IMR-90 (cell line): ENCODE measurements around the gene APC. TPM values are rescaled to one million over a fixed set of nuclear protein-coding genes. Genes with fewer than 3 reads are reported as not detected.

Experiments used
- ATAC-seq: fragments of 200-7000 bp; cut with Tn5 transposase; 2 replicates; pipeline ENCODE4 v1.9.1; 2020; ENCODE audit warnings: low read depth, mild to moderate bottlenecking, moderate library complexity
- BruUV-seq: library from RNA; stranded (reverse); fragments of 400-500 nt; replicated peaks from 2 replicates; lab custom pipeline; 2021; lab: Mats Ljungman, UMichigan
- CTCF ChIA-PET: fragments of 300-600 bp; formaldehyde crosslinking; extraction: SDS; loops from one replicate; lab custom pipeline; 2021; ENCODE audit warnings: antibody characterized with exemption; lab: Yijun Ruan, JAX
- POLR2A ChIA-PET: fragments of 300-600 bp; sonication (Branson Sonifier 250); formaldehyde crosslinking; loops from one replicate; lab custom pipeline; 2022; ENCODE audit warnings: antibody characterized with exemption; ENCODE audit not compliant: unreplicated experiment; lab: Charles Lee
- DNase-seq: peaks from one replicate; pipeline ENCODE4 v3.0.0; 2013
- H2AFZ ChIP-seq: replicated peaks from 2 replicates; pipeline ENCODE3; 2013; ENCODE audit warnings: low read length, mild to moderate bottlenecking; ENCODE audit not compliant: poor library complexity
- H2AK5ac ChIP-seq: 2 replicates; pipeline ENCODE4 v1.6.1; 2013; ENCODE audit warnings: low read depth, low read length, inconsistent platforms
- H2AK9ac ChIP-seq: replicated peaks from 2 replicates; pipeline ENCODE3; 2013; ENCODE audit warnings: mild to moderate bottlenecking, low read depth, low read length, moderate library complexity; ENCODE audit not compliant: poor library complexity
- H2BK120ac ChIP-seq: 2 replicates; pipeline ENCODE4 v1.6.1; 2013; ENCODE audit warnings: low read depth, low read length, inconsistent platforms
- H2BK15ac ChIP-seq: 3 replicates; pipeline ENCODE4 v1.6.1; 2013; ENCODE audit warnings: low read depth, low read length, inconsistent platforms
- H2BK20ac ChIP-seq: 2 replicates; pipeline ENCODE4 v1.6.1; 2013; ENCODE audit warnings: low read depth, mild to moderate bottlenecking, inconsistent platforms, low read length, moderate library complexity
- H2BK5ac ChIP-seq: 2 replicates; pipeline ENCODE4 v1.6.1; 2013; ENCODE audit warnings: mild to moderate bottlenecking, low read depth, low read length, inconsistent platforms; ENCODE audit not compliant: poor library complexity, severe bottlenecking
- H3K14ac ChIP-seq: replicated peaks from 2 replicates; pipeline ENCODE4 v1.6.1; 2013; ENCODE audit warnings: low read depth, low read length, inconsistent platforms
- H3K18ac ChIP-seq: 2 replicates; pipeline ENCODE4 v1.6.1; 2013; ENCODE audit warnings: low read depth, low read length, control low read depth
- H3K23ac ChIP-seq: 2 replicates; pipeline ENCODE4 v1.6.1; 2013; ENCODE audit warnings: low read depth, low read length, inconsistent platforms
- H3K27ac ChIP-seq: 2 replicates; pipeline ENCODE4 v1.5.1; 2013; ENCODE audit warnings: mild to moderate bottlenecking, control low read depth, low read length; ENCODE audit not compliant: insufficient read depth
- H3K27me3 ChIP-seq: 2 replicates; pipeline ENCODE4 v1.6.1; 2013; ENCODE audit warnings: low read length; ENCODE audit not compliant: control insufficient read depth, insufficient read depth
- H3K36me3 ChIP-seq: 2 replicates; pipeline ENCODE4 v1.6.1; 2013; ENCODE audit warnings: low read length, mixed read lengths; ENCODE audit not compliant: control insufficient read depth, insufficient read depth
- H3K4ac ChIP-seq: 2 replicates; pipeline ENCODE4 v1.6.1; 2013; ENCODE audit warnings: low read depth, low read length, inconsistent platforms
- H3K4me1 ChIP-seq: 2 replicates; pipeline ENCODE4 v1.6.1; 2013; ENCODE audit warnings: low read length, mixed read lengths; ENCODE audit not compliant: control insufficient read depth, insufficient read depth
- H3K4me2 ChIP-seq: 2 replicates; pipeline ENCODE4 v1.6.1; 2013; ENCODE audit warnings: low read depth, mild to moderate bottlenecking, control low read depth, low read length, moderate library complexity
- H3K4me3 ChIP-seq: 2 replicates; pipeline ENCODE4 v1.5.1; 2013; ENCODE audit warnings: low read depth, mild to moderate bottlenecking, control low read depth, low read length, moderate library complexity; ENCODE audit not compliant: insufficient read depth
- H3K56ac ChIP-seq: 2 replicates; pipeline ENCODE4 v1.6.1; 2013; ENCODE audit warnings: low read length, inconsistent platforms; ENCODE audit not compliant: insufficient read depth; ENCODE audit errors: extremely low read depth
- H3K79me1 ChIP-seq, 2 experiments: 2 replicates each; pipeline ENCODE4 v1.6.1; 2013; ENCODE audit warnings: low read length in 2 of 2, inconsistent platforms in 1 of 2, low read depth in 1 of 2
- H3K9ac ChIP-seq: 2 replicates; pipeline ENCODE4 v1.6.1; 2013; ENCODE audit warnings: low read depth, low read length, control low read depth
- H3K9me1 ChIP-seq: 2 replicates; pipeline ENCODE4 v1.6.1; 2013; ENCODE audit warnings: low read length, inconsistent platforms; ENCODE audit not compliant: insufficient read depth
- H3K9me3 ChIP-seq: 2 replicates; pipeline ENCODE4 v1.6.1; 2013; ENCODE audit warnings: low read length; ENCODE audit not compliant: control insufficient read depth, insufficient read depth
- H4K20me1 ChIP-seq: 2 replicates; pipeline ENCODE4 v1.6.1; 2013; ENCODE audit warnings: low read length, inconsistent platforms; ENCODE audit not compliant: insufficient read depth
- H4K5ac ChIP-seq: 2 replicates; pipeline ENCODE4 v1.6.1; 2013; ENCODE audit warnings: mild to moderate bottlenecking, low read depth, low read length, control low read depth
- H4K8ac ChIP-seq, 2 experiments: 2 replicates each; pipeline ENCODE4 v1.6.1; 2013; ENCODE audit warnings: low read depth in 2 of 2, low read length in 2 of 2, control low read depth in 1 of 2, inconsistent platforms in 1 of 2
- H4K91ac ChIP-seq: 2 replicates; pipeline ENCODE4 v1.6.1; 2013; ENCODE audit warnings: low read depth, low read length, inconsistent platforms; ENCODE audit not compliant: insufficient read depth
- BHLHE40 ChIP-seq: fragments of 150-350 bp; IDR thresholded peaks from 2 replicates; pipeline ENCODE4 v1.6.1; 2016; ENCODE audit warnings: mild to moderate bottlenecking, low read depth, low read length
- ELK1 ChIP-seq: fragments of 150-350 bp; IDR thresholded peaks from 2 replicates; pipeline ENCODE4 v1.6.1; 2016; ENCODE audit warnings: low read depth, mild to moderate bottlenecking, low read length, moderate library complexity, borderline replicate concordance
- FOS ChIP-seq: fragments of 150-350 bp; IDR thresholded peaks from 2 replicates; pipeline ENCODE4 v1.6.1; 2016; ENCODE audit warnings: low read depth, low read length
- MAZ ChIP-seq: IDR thresholded peaks from 2 replicates; pipeline ENCODE4 v1.6.1; 2012; ENCODE audit warnings: low read depth, mild to moderate bottlenecking, low read length, improper control_type of control experiment, moderate library complexity, borderline replicate concordance
- MXI1 ChIP-seq: IDR thresholded peaks from 2 replicates; pipeline ENCODE4 v1.6.1; 2012; ENCODE audit warnings: low read depth, mild to moderate bottlenecking, low read length, moderate library complexity, borderline replicate concordance
- POLR2A ChIP-seq: IDR thresholded peaks from 2 replicates; pipeline ENCODE4 v1.6.1; 2012; ENCODE audit warnings: mild to moderate bottlenecking, low read depth, low read length
- RCOR1 ChIP-seq: IDR thresholded peaks from 2 replicates; pipeline ENCODE4 v1.6.1; 2012; ENCODE audit warnings: mild to moderate bottlenecking, low read length, improper control_type of control experiment; ENCODE audit not compliant: insufficient replicate concordance
- RFX5 ChIP-seq: IDR thresholded peaks from 2 replicates; pipeline ENCODE4 v1.8.0; 2012; ENCODE audit warnings: low read depth, mild to moderate bottlenecking, low read length, moderate library complexity
- SMC3 ChIP-seq: fragments of 150-350 bp; IDR thresholded peaks from 2 replicates; pipeline ENCODE4 v1.6.1; 2016; ENCODE audit warnings: low read depth, mild to moderate bottlenecking, antibody characterized with exemption, low read length, moderate library complexity
- USF2 ChIP-seq: fragments of 150-350 bp; IDR thresholded peaks from 2 replicates; pipeline ENCODE4 v1.6.1; 2017; ENCODE audit warnings: mild to moderate bottlenecking, antibody characterized with exemption, low read length, low read depth
- WGBS, 2 experiments: methylation state at CpG; one replicate each; pipeline versions ENCODE4 v1.1.5 to v1.1.7; 2013; ENCODE audit warnings: missing lambda C conversion rate in 2 of 2; ENCODE audit not compliant: insufficient read length in 1 of 2; ENCODE audit errors: extremely low coverage in 2 of 2; 5-methylcytosine and 5-hydroxymethylcytosine counted together
- dilution Hi-C: fragments of 300-500 bp; cut with HindIII; formaldehyde crosslinking; loops from one replicate; pipeline ENCODE4 v1.14.3; 2018; ENCODE audit warnings: low sequenced_read_pairs; ENCODE audit not compliant: unreplicated experiment
- in situ Hi-C: fragments of 300-500 bp; cut with MboI; formaldehyde crosslinking; loops from 3 replicates; pipeline ENCODE4 v1.14.3; 2019; ENCODE audit warnings: low sequenced_read_pairs, inconsistent platforms, mixed read lengths
- intact Hi-C: fragments of 100-400 bp; cut with micrococcal nuclease; formaldehyde crosslinking; loops from 2 replicates; pipeline ENCODE4 v1.10.0; 2022
- polyA plus RNA-seq, 3 experiments: library from polyadenylated mRNA; depleted of rRNA; stranded (reverse); fragments of >200 nt; gene quantifications; 2 replicates each; pipeline ENCODE4 v1.2.3, GENCODE V29; 2012; ENCODE audit warnings: low replicate concordance in 1 of 3
- total RNA-seq: library from RNA; depleted of rRNA; stranded (reverse); fragments of >200 nt; gene quantifications from 2 replicates; pipeline ENCODE4 v1.2.3, GENCODE V29; 2012

Gene APC
- total and polyA plus RNA-seq, 2 of the 4 experiments (the other 2 are of a cell fraction) = 7.3 to 58.4 TPM

- no peak overlapping the region for H2BK15ac ChIP-seq
- peaks cover 2% of the 10 kb centered on the region; the same call in 1 of the 2 replicates for H3K27me3 ChIP-seq
- no peak overlapping the region for H3K4me3 ChIP-seq
- H2BK5ac ChIP-seq = no peak overlapping the region
- H3K56ac ChIP-seq = no peak overlapping the region
- H3K9me1 ChIP-seq = no peaks in the 10 kb centered on the region
- no peak overlapping the region for H3K27ac ChIP-seq
- H3K4me2 ChIP-seq = no peak overlapping the region
- TF ChIP-seq BHLHE40 = no peak
- TF ChIP-seq FOS = no peak
- no peak for TF ChIP-seq USF2
- TF ChIP-seq MAZ = no peak
- TF ChIP-seq POLR2A = no peak
- TF ChIP-seq MXI1 = no peak
- TF ChIP-seq RFX5 = no peak
- TF ChIP-seq RCOR1 = no peak
- no peak for TF ChIP-seq ELK1
- TF ChIP-seq SMC3 = no peak
- H4K8ac ChIP-seq = no peak overlapping the region
- no TSS peak for BruUV-seq
- DNase-seq (no peak), ATAC-seq (no peak)
- no peak overlapping the region for H2AK9ac ChIP-seq
- H3K4ac ChIP-seq = no peak overlapping the region
- H3K14ac ChIP-seq = no peak overlapping the region
- in situ Hi-C loops (no loop called here), intact Hi-C loops (loop anchor here (1.0 kb wide), 1 partner anchor 66 kb away; no protein-coding TSS in a partner anchor), dilution Hi-C loops (no loop called here)
- no peak overlapping the region for H4K5ac ChIP-seq
- no peak overlapping the region for H2AK5ac ChIP-seq
- WGBS, 2 experiments = no CpG with 5 or more reads among the region's 1 CpG
- no peak overlapping the region for H2BK20ac ChIP-seq
- no peak overlapping the region for H2BK120ac ChIP-seq
- no peak overlapping the region for H3K18ac ChIP-seq
- no peaks in the 10 kb centered on the region for H4K20me1 ChIP-seq
- no peaks in the 10 kb centered on the region; the same call in 1 of the 2 replicates for H3K4me1 ChIP-seq
- H3K9me3 ChIP-seq = no peaks in the 10 kb centered on the region
- no peak overlapping the region for H2AFZ ChIP-seq
- H3K79me1 ChIP-seq = no peaks in the 10 kb centered on the region
- no peak overlapping the region for H4K91ac ChIP-seq
- H3K23ac ChIP-seq = no peak overlapping the region
- no peaks in the 10 kb centered on the region for H3K36me3 ChIP-seq
- no peak overlapping the region for H3K9ac ChIP-seq
- CTCF ChIA-PET = interaction anchor here (1.7 kb wide), 1 partner anchor 66 kb away, joined by 5 read pairs; no protein-coding TSS in a partner anchor
- POLR2A ChIA-PET = no interaction called here
Measured at GRCh38 chr5:112691339-112691680, 46.4 kb upstream of the APC start.
